Posterior vena cava (tissue), 2 donors: ENCODE data around the gene CCDC102B. TPM values are rescaled to one million over a fixed set of nuclear protein-coding genes. Genes with fewer than 3 reads are reported as not detected.
A peak's percentile ranks its signal among the peaks of the same experiment; 100 is the strongest.
"Not testable (repeated sequence)": the region's sequence is repeated elsewhere in the genome, so short reads cannot be mapped to it uniquely, and the experiment has no call there.

Source experiments
- DNase-seq: peaks from one replicate; pipeline ENCODE4 v3.0.0-alpha.2; 2020; ENCODE audit warnings: low spot score
- intact Hi-C, 2 donors: fragments of 100-400 bp; cut with DNase I; formaldehyde crosslinking; loops; one replicate each; pipeline versions ENCODE4 v1.14.1 to v1.14.2; 2022 to 2023
- long read RNA-seq, 2 donors: library from polyadenylated mRNA; unstranded; transcript quantifications; one replicate each; pipeline ENCODE4 v2.0.0, GENCODE V29; 2020 to 2021
- total RNA-seq, 2 donors: library from RNA; stranded (reverse); fragmentation: NEBNext Ultra II Directional; extraction: Animal tissue kit (Norgen Biotek cat#: 25700); gene quantifications; one replicate each; pipeline ENCODE4 v1.2.1, GENCODE V29; 2021
- donor health status: DM: yes; HTN: yes; CAD: no.
- donor health status: DM: yes; HTN: yes; CAD: no.

The CCDC102B gene
- 10 to 100 TPM; 10.4 to 22.7 TPM for total RNA-seq
- long read RNA-seq, donor 1, partial matches to known transcripts: 1 of 6 reads
- long read RNA-seq, donor 1, other reads (novel, unspliced or antisense): 4 of 6 reads
- long read RNA-seq, donor 2, partial matches to known transcripts: 0 of 4 reads
- long read RNA-seq, donor 2, other reads (novel, unspliced or antisense): 3 of 4 reads

DNA sequence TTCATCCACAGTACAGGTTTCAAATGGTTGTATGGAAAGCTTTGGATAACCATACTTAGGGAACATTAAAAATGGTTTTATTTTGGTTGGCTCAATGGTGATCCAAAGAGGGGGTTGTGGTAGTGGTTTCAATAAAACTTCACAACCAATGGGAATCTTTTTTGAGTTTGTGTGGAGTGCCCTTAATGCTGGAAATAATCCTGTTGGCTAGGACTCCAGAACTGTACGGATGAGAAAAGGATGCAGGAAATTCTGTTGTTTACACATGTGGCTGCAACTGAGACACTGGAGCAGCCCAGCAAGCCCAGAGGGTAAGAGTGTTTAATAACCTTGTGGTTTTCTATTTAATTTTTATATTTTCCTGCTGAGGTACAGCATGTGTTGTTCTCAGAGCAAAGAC is at the start of gene CCDC102B:
Gene CCDC102B, plus strand, starts transcription at position 210 of the 400 bp plus-strand sequence. CDS start 38,684 bp downstream, outside the sequence.
- DNase-seq: no peak
- intact Hi-C loops: no loop called here

DNA sequence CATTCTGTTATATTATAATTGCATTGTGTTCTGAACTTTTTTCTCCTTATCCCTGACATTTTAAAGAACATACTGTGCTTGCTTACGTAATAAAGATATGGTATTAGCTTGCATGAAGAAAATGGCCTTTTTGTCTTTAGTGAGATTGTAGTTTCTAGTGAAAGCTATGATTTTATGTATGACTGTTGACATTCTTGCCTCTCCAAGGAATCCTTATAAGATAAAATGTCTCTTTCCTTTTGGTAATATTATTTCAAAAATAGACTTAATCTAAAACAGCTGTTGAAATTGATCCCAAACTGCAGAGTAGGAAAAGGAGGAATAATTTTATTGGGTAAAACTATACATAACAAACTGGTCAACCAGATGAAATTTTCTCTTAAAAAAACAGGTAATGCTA is 40.8 kb upstream of the CCDC102B start:
- intact Hi-C loops: no loop called here
- DNase-seq: no peak

DNA sequence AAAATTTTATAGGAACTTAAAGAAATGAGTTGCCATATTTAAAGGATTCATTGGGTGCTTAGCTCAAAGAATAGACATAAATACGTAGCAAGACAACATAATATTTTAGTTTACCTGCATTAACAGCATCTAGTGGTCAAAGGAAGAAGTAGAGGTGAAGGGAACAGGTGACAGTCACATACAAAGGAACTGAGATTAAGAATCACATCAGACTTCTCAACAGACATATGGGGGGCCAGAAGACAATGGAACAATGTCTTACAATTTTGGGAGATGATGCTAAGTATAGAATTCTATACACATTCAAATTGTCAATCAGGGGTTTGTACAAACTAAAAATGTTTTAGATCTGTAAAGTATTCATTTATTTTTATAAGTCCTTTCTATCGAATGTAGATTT is 38.6 kb upstream of the CCDC102B start:
- no peak for DNase-seq
- intact Hi-C loops: no loop called here

DNA sequence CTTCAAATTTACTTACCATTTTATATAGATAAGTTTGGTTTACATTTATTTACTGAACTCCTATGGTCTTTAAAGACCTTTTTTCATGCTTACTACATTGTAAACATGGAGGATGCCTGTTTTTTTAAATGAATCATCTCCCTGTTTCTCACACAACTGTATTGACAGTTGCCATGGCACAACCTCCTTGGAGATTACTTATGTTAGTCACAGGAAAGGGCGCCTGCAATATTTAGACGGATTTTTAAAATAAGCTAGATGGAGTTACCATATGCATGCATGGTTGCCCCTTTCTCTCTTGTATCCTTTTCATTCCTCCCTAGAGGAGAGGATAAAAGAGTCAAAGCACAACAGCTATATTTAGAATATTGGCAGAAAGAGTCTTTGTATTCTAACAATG is 34.8 kb upstream of the CCDC102B start:
- DNase-seq: no peak
- intact Hi-C loops: no loop called here

DNA sequence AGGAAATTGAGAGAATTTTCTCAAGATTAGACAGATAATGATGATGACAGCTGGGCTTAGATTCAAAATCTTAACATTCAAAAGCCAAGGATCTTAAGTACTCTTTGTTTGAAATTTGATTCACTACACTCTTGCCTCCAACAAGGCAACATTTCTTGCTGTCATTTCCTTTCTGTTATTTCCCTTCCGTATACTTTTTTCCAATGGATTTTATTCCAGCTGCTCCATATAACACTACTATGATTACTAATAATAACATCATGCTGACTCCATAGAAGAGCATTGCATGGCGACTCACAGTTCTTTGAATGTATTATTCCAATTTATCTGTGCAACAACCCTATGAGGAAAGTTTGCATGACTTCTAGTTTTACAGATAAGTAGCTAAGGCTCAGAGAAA is 33.9 kb upstream of the CCDC102B start:
- DNase-seq: no peak

DNA sequence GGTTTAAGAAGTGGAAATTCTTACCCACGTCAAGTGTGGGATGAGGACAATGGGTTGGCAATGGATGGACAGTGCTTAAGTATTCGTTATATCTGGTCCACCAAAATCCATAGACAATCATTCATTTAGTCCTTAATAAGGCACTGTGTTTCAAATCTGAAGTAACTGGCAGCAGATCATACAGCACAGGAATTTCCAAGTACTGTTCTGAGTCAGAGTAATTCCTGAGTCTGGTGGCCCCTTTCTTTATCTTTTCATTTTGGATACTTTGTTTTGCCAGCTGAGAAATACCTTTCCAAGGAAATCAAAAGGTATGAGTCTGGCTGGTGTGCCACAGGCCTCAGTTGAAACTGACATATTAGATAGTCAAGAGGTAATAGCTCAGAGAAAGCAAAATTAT is 31.4 kb upstream of the CCDC102B start:
- intact Hi-C loops: no loop called here
- no peak for DNase-seq

More for the DNA sequence above, 33.9 kb upstream of the CCDC102B start:
- intact Hi-C loops: no loop called here

DNA sequence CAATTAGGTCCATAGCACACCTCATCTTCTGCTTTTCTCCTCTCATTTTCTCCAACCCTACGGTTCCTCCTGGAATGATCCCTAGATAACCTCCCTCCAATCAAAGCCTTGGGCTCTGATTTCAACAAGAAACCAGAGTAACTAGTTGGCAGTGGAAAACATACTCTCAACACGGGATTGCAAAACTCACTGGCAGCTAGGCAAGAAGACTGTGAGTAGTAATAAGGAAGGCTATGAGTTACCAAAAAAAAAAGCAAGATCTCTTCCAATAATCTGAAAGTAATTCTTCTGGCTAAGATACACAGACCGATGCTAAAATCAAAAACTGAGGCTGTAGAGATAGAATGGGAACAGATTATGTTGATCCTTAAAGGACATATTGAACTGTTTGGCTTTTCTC is 28.4 kb upstream of the CCDC102B start:
- no peak for DNase-seq
- intact Hi-C loops: no loop called here

DNA sequence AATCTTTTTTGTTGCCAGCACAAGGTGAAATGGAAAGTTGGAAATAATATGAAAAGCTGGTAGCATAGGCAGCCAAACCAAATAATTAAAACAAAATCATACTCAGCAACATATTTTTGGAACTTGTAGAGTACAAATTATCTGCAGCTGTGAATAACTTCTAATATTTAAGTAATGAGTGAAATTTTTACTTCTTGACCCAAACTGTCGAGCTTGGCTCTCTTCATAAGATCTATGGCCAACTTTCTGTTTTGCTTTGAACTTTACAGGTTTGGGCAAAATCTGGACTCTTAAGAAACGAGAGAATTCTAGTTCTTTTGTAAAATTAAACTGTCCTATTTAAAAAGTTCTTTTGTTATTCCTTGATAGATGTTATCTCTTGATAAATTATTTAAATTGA is 25.6 kb upstream of the CCDC102B start:
- no peak for DNase-seq
- intact Hi-C loops: no loop called here

DNA sequence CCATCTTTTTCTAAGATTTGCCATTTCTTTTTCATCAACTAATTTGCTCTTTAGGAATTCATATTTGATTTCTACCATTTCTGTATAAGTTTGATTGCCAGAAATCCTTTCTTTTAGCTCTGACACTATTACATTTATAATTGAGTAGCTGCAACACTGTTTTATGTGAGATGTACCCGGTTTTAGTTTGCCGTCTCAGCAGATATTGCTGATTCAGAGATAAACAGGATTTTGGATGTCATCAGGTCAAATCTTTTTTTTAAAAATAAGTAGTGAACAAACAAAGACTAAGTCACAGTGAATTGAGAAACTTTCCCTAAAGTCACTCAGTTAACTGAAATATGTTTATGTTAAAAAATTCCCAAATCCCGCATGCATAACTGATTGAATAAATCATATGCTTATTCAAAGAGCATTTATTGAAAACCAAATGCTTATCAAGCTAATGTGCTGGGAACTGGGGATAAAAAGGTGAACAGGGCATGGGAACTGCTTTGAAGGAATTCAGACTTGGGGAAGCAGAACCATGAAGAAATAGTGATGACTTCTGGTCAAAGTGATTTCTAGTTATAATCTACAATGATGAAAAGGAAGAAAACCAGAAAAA is 19.5 kb upstream of the CCDC102B start:
- no peak for DNase-seq
- intact Hi-C loops: no loop called here

DNA sequence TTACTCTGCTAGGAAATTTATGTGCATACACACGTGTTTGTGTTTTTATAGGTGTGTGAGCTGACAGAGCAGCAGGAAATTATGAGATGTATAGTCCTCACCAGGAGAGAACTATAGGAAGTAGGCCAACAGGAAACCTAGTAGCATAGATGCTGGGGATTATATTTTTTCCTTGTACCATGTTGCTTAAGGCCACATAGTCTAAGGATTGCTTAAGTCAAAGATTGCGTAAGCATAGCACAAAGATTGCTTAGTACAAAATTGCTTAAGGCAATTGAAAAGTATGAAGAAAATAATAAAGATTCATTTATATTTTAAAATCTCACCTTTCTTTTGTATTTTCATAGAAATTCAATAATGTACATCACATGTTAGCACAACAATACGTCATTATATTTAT is 18.7 kb upstream of the CCDC102B start:
- intact Hi-C loops: no loop called here
- DNase-seq: no peak

DNA sequence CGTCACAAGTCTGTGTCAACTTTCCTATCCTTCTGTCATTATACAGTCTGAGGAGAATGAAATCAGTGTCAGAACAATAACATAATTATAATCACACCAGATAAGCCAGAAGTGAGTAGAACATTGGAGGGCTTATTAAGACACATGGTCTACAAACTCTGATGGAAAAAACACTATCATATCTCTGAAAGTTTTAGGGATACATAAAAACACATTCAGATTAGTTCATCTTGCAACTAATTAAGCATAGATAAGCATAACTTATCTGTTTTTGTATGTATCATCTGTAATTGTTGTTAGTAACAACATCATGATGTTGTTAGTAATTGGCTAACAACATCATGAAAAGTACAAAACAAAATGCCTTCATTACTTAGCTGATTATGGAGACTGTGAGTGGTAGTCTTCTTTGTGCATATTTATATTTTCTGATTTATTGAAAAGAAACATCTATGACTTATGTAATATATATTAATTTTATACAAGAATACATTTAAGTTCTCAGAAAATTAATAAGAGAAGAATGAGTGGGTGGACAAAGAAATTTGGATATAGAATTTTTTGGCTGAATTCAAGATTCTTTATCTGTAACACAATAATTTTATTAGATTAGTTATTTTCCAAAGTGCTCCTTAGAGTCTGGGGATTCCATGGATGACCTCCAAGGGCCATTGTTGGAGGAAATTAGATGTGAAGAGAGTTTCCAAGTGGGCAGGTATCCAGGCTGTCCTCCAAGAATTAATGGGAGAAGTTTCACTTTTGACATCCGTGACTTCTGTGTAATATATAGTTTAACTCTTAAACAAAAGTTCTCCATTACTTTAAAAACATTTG is 16.9 kb upstream of the CCDC102B start:
- no peak for DNase-seq
- intact Hi-C loops: no loop called here

DNA sequence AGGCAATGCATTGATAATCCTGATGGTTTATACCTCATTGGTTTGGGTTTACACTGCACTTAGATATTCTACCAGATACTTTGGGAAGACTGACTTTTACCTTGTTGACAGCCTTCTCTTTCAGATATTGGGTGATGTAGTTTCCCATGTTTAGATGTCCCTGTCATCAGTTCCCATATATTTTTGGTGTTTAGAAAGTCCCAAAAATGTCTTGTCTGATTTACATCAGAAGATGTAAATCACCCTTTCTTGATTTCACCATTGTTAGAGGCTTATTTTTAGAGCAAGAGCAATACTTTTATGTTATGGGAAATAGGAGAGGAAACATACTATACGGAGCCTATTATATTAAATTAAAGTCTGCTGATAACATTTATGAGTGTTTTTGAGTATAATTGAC is 14.4 kb upstream of the CCDC102B start:
- DNase-seq: no peak
- intact Hi-C loops: no loop called here

DNA sequence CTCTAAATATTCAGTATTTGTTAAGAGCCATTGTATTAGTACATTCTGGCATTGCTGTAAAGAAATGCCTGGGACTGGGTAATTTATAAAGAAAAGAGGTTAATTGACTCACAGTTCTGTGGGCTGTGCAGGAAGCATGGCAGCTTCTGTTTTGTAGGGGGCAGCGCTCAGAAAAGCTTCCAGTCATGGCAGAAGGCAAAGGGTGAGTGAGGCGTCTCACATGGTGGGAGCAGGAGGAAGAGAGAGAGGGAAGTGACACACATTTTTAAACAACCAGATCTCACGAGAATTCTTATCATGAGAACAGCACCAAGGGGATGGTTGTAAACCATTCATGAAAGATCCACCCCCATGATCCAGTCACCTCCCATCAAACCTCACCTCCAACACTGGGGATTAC is 13.8 kb upstream of the CCDC102B start:
- DNase-seq: no peak
- intact Hi-C loops: no loop called here

DNA sequence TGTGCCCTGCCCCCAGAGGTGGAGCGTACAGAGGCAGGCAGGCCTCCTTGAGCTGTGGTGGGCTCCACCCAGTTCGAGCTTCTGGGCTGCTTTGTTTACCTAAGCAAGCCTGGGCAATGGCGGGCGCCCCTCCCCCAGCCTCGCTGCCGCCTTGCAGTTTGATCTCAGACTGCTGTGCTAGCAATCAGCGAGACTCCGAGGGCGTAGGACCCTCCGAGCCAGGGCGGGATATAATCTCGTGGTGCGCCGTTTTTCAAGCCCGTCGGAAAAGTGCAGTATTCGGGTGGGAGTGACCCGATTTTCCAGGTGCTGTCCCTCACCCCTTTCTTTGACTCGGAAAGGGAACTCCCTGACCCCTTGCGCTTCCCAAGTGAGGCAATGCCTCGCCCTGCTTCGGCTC is 7.6 kb upstream of the CCDC102B start:
- intact Hi-C loops: not testable (repeated sequence)

DNA sequence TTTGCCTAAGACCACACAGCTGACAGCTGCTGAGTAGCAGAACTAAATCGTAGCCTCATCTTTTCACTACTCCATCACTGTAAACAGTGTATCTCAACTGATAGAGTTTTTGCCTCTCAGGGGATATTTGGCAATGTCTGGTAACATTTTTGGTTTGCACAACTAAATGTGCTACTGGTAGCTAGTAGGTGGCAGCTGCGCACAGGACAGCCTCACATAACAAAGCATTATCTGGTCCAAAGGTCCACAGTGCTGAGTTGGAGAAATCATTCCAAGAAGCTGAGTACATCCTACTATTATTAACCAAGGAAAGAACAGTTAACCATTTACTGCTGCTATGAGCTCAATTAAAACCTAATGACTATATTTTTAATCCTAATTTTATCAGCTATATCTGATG is 6.1 kb upstream of the CCDC102B start:
- intact Hi-C loops: no loop called here

More for the DNA sequence above, 7.6 kb upstream of the CCDC102B start:
- not testable (repeated sequence) for DNase-seq

DNA sequence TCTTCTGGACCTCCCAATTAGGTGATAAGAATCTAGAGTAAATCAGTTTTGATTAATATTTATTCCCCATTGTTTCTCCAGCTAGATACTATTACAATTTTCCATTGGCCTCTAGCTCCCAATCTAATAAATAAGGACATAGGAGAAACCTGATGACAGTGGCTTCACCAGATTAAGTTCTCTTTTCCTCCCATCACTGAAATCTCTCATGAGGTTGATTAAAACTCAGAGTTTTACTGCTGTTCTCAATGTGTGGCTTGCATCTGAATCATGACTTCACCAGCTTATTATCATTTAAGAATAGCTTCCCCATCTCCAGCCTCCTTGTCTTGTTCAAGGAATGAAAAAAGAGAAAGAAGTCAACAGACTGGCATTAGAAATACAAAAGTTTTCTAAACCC is 3.9 kb upstream of the CCDC102B start:
- DNase-seq: no peak
- intact Hi-C loops: no loop called here

More for the DNA sequence above, 6.1 kb upstream of the CCDC102B start:
- no peak for DNase-seq

DNA sequence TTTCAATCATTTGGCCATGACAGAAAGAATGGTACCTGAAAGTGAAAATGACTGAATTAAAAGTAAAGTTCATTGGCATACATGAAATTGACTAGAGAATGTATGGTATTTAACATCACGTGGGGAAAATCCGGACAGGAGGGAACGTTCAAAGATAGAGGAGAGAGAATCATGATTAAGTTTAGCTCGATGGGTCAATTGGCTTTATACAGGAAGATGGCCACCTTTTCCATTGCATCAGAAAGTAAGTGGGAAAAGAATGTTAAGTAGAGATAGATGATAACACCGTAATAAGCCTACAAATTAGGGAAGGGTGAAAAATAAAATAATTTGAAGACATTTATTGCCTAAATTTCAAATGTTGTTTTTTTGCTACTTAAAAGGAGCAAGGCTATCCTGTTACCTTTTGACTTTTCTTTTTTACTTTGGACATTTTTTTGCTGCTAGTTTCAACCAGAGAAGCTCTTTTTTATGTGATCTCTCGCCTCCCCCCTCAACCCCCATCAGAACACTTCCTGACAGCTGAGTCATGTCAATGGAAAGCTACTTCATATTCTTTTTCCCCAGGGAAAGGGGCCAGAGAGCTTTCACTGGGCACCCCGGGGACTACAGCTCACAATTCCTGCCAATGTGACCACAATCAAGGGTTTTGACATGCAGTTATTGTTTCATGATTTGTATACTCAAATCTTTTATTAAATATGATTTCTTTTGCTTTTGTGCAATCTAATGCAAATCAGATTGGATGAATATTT is 767 bp upstream of the CCDC102B start:
- intact Hi-C loops: no loop called here
- no peak for DNase-seq

DNA sequence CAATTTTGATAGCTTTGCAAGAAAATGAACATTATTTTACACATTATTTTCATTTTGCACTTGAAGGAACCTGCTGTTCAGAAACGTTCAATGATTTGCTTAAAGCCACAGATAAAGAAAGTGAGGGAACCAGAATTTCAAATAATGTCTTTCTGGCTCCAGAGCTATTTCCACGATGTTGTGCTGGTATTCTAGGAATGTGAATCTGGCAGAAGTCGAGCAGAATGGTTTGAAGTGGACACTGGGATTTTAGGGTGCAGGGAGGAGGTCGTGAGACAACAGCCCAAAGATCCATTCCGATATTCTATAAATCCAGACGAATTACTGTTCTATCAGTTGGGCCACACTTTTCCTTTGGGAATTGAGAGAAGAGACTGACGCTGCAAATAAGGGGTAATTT is 2.2 kb downstream of the CCDC102B start:
- intact Hi-C loops: no loop called here
- DNase-seq: no peak

DNA sequence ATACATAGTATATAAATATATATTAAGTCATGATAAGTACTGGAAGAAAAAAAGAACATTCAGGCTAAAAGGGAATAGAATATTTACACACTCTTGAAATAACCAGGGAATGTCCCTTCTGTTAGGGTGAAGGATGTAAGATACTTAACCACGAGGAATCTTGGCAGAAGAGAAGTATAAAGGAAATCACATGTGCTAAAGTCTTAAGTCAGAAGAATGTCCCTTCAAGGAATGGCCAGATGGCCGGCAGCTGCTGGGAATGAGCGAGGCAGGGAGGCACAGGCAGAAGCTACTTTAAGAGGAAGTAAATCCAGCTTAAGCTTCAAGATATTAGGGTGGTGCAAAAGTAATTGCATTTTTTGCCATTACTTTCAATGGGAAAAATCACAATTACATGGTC is 5.5 kb downstream of the CCDC102B start:
- intact Hi-C loops: no loop called here
- peak; percentile 85 for DNase-seq

DNA sequence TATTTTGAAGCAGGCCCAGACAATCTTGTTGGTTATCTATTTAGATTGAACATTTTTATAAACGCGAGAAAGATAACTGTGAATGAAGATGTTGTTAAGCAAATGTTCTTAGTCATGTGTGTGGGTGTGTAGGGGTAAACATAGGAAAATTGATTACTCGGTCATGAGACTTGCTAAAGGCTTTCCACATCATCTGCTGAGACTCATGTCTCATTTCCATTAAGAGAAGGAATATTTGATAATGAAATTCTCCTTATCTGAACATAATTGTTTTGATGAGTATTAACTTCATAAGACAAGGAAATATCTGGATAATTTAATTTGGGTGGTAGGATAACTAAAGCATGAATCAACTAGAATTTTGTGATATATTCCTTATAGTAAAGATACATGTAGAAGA is 19.7 kb downstream of the CCDC102B start:
- intact Hi-C loops: no loop called here
- no peak for DNase-seq
